ENCODE data around the gene OSER1.

The OSER1 gene

DNA sequence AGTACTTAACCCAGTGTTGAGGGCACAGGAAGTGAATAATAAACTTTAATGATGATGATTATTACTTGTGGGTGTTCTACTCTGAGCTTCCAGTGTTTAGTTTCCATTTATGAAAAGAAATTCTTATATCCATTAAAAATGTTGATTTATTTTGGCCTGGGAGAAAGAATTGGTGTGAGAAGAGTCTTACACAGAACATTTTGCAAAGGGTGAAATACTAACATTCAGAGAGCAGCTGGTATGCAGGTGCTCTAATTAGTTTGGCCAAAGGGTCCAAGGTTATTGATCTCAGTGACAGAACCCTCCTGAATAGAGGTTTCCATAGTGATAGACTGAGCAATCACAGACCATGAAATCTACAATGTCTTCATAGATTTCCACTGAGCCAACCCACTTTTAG lies 4.4 kb downstream of the OSER1 start:
- H3K4me3 ChIP-seq (replicated peaks in 1 of 2; ENCODE audit: low read depth in 2 of 2, low read length in 2 of 2), result no peak overlapping the region
- DNase-seq (ENCODE audit: low read depth in 2 of 2), result no peak
- TF ChIP-seq, protein P1, sequence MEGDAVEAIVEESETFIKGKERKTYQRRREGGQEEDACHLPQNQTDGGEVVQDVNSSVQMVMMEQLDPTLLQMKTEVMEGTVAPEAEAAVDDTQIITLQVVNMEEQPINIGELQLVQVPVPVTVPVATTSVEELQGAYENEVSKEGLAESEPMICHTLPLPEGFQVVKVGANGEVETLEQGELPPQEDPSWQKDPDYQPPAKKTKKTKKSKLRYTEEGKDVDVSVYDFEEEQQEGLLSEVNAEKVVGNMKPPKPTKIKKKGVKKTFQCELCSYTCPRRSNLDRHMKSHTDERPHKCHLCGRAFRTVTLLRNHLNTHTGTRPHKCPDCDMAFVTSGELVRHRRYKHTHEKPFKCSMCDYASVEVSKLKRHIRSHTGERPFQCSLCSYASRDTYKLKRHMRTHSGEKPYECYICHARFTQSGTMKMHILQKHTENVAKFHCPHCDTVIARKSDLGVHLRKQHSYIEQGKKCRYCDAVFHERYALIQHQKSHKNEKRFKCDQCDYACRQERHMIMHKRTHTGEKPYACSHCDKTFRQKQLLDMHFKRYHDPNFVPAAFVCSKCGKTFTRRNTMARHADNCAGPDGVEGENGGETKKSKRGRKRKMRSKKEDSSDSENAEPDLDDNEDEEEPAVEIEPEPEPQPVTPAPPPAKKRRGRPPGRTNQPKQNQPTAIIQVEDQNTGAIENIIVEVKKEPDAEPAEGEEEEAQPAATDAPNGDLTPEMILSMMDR (IDR thresholded peaks at IDR 0.05; ENCODE audit: low read depth, low read length), result no peak

DNA sequence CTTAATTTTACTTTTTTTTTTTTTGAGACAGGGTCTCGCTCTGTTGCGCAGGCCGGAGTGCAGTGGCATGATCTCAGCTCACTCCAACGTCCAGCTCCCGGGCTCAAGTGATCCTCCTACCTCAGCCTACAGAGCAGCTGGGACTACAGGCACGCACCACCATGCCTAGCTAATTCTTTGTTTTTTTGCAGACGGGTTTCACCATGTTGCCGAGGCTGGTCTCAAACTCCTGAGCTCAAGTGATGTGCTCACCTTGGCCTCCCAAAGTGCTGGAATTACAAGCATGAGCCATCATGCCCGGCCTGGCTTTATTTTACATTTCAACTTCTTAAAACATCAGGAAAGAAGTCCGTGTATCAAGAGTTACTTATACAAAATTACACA lies 5.7 kb downstream of the OSER1 start:
- TF ChIP-seq, protein P1 (IDR thresholded peaks at IDR 0.05; ENCODE audit: low read depth, low read length), result no peak
- H3K4me3 ChIP-seq (replicated peaks in 1 of 2; ENCODE audit: low read depth in 2 of 2, low read length in 2 of 2), result no peak overlapping the region
- no peak for DNase-seq (ENCODE audit: low read depth in 2 of 2)

DNA sequence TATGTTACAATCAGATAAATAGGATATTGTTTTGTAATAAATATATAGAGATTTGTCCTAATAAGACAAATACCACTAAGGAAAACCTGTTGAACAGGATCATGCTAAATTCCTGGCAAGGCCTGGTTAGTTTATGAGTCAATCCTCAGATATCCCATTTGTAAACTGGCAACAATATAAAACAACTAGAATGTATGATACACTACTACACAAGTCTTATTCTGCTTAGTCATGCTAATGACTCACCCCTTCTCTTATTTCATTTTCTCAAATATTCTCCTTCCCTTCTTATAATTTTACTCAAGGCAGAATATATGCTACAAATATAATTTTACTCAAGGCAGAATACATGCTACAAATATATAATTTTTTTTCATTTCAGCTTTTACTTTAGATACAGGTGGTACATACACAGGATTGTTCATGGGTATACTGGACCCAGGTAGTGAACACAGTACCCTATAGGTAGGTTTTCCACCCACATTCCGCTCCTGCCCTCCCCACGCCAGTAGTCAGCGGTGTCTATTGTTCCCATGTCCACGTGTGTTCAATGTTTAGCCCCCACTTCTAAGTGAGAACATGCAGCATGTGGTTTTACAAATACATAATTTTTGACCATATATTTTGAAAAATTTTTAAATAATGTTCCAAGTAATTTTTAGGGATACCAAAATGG lies 6.3 kb downstream of the OSER1 start:
- TF ChIP-seq, protein P1 (IDR thresholded peaks at IDR 0.05; ENCODE audit: low read depth, low read length), result no peak
- H3K4me3 ChIP-seq (replicated peaks in 1 of 2; ENCODE audit: low read depth in 2 of 2, low read length in 2 of 2), result no peak overlapping the region
- peak; percentile 91 to 95 for DNase-seq (ENCODE audit: low read depth in 2 of 2)

DNA sequence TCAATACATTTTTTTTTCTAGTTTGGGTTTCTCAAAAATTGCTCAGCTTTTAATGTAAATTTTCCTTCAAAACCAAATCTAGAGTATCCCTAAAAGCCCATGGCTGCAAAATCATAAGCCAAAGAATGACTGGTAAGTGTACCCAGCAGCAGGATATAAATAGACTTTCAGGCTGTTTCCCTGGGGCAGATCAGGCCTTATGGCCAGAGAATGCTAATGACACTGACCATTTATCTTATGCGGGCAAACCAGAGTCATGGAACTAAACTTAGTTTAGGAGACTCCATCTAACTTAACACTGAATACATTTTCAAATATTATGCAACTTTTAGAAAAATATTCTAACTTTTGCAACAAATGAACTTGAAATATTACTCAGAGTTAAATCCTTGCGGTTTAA lies 7.4 kb downstream of the OSER1 start:
- no peak overlapping the region for H3K4me3 ChIP-seq (replicated peaks in 1 of 2; ENCODE audit: low read depth in 2 of 2, low read length in 2 of 2)
- DNase-seq (ENCODE audit: low read depth in 2 of 2), result peak in 1 of 2 donors; percentile 15
- TF ChIP-seq, protein P1 (IDR thresholded peaks at IDR 0.05; ENCODE audit: low read depth, low read length), result no peak

DNA sequence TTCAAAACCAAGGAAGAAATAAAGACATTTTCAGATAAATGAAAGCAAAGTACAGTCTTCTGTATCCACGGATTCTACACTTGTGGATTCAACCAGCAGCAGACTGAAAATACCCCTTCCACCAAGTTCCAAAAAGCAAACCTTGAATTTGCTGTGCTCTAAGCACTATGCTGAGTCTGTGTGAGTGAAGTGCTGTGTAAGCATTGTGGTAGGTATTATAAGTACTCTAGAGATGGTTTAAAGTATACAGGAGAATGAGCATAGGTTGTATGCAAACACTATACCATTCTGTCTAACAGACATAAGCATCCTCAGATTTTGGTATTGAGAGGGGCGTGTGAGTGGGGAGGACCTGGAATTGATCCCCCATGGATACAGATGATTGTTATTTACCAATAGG lies 9.6 kb downstream of the OSER1 start:
- TF ChIP-seq, protein P1 (IDR thresholded peaks at IDR 0.05; ENCODE audit: low read depth, low read length), result no peak
- no peak for DNase-seq (ENCODE audit: low read depth in 2 of 2)

DNA sequence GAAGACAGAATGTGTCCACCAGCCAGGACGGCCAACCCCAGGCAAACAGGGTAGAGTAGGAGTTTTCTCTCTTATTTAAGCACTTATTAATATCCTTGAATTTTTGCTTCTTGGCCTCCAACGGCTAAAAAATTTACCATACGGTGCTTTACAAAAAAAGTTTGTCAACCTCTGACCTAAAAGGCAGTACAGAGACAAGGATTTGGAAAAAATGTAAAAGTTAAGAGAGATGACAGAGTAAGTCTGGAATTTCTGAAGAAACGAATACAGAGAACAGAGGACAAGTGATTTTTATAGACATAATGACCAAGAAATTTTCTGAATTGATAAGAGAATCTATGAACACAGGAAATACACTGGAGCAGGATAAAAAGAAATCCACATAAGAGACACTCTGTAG lies 10.2 kb downstream of the OSER1 start:
- no peak overlapping the region for H3K4me3 ChIP-seq (replicated peaks in 1 of 2; ENCODE audit: low read depth in 2 of 2, low read length in 2 of 2)
- TF ChIP-seq, protein P1 (IDR thresholded peaks at IDR 0.05; ENCODE audit: low read depth, low read length), result no peak
- DNase-seq (ENCODE audit: low read depth in 2 of 2), result peak in 1 of 2 donors; percentile 17

More for the DNA sequence above, 9.6 kb downstream of the OSER1 start:
- no peak overlapping the region for H3K4me3 ChIP-seq (replicated peaks in 1 of 2; ENCODE audit: low read depth in 2 of 2, low read length in 2 of 2)

DNA sequence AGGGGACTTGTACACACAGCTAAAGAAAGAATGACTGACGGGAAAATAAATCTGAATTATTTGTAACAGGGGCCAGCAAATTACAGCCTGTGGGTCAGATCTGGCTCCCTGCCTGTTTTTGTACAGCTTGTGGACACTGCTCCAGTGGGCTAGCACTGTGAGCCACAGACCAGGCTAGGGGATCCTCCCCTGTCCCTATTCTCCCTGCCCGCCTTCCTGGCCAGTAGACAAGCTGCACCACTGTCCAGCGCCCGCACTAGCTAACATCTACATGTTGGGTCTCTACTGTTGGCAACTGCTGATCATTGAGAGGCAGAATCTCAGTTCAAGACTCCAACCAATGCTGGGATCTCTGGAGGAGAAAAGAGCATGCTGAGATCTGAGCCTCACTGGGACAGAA lies 10.7 kb downstream of the OSER1 start:
- H3K4me3 ChIP-seq (replicated peaks in 1 of 2; ENCODE audit: low read depth in 2 of 2, low read length in 2 of 2), result no peak overlapping the region
- no peak for DNase-seq (ENCODE audit: low read depth in 2 of 2)
- TF ChIP-seq, protein P1 (IDR thresholded peaks at IDR 0.05; ENCODE audit: low read depth, low read length), result no peak

Data from cardiac fibroblast (primary cell).